SK-N-SH (cell line): ENCODE measurements around the gene GPD2. TPM values are rescaled to one million over a fixed set of nuclear protein-coding genes. Genes with fewer than 3 reads are reported as not detected.

Experiments
- CTCF ChIA-PET: fragments of 300-600, 350-600 bp; formaldehyde crosslinking; extraction: SDS; loops from one replicate; lab custom pipeline; 2021; lab: Yijun Ruan, JAX
- POLR2A ChIA-PET: fragments of 350-600 bp; sonication (Branson Sonifier 250); formaldehyde crosslinking; extraction: SDS; loops from one replicate; lab custom pipeline; 2020; ENCODE audit warnings: antibody characterized with exemption, inconsistent platforms; lab: Yijun Ruan, JAX
- DNase-seq: peaks from one replicate; pipeline ENCODE4 v3.0.0; 2012
- H2AFZ ChIP-seq: fragments of 200-600 bp; sonication (generic); 2 replicates; pipeline ENCODE4 v1.8.1; 2016; ENCODE audit warnings: antibody characterized with exemption, mild to moderate bottlenecking, low read depth
- H3F3A ChIP-seq: fragments of 200-600 bp; sonication (generic); replicated peaks from 2 replicates; pipeline ENCODE3; 2016; ENCODE audit warnings: antibody characterized with exemption, mild to moderate bottlenecking; ENCODE audit not compliant: insufficient read depth
- H3K27ac ChIP-seq, 2 experiments: fragments of 200-500 bp in 1 of 2; fragments of 200-600 bp in 1 of 2; sonication (Bioruptor generic) in 1 of 2; sonication (generic), shearing (Covaris generic) in 1 of 2; 2 replicates each; pipeline versions ENCODE4 v1.5.1 to v1.6.1; 2014 to 2016; ENCODE audit warnings: low read depth in 2 of 2, inconsistent platforms in 1 of 2, low read length in 1 of 2, mild to moderate bottlenecking in 1 of 2, mixed read lengths in 1 of 2
- H3K27me3 ChIP-seq: fragments of 200-600 bp; sonication (generic), shearing (Covaris generic); 2 replicates; pipeline ENCODE4 v1.6.1; 2016; ENCODE audit warnings: mixed run types; ENCODE audit not compliant: insufficient read depth
- H3K36me3 ChIP-seq, 2 experiments: fragments of 200-500 bp in 1 of 2; fragments of 200-600 bp in 1 of 2; sonication (Bioruptor generic) in 1 of 2; sonication (generic) in 1 of 2; replicated peaks in 1 of 2; 2 replicates each; pipeline versions ENCODE3 to v1.5.1; 2014 to 2016; ENCODE audit warnings: low read length in 1 of 2, mild to moderate bottlenecking in 1 of 2; ENCODE audit not compliant: insufficient read depth in 2 of 2, control insufficient read depth in 1 of 2
- H3K4me1 ChIP-seq, 2 experiments: fragments of 200-500 bp in 1 of 2; fragments of 200-600 bp in 1 of 2; sonication (Bioruptor generic) in 1 of 2; sonication (generic), shearing (Covaris generic) in 1 of 2; 2 replicates each; pipeline versions ENCODE4 v1.5.1 to v1.6.1; 2014 to 2016; ENCODE audit warnings: low read depth in 1 of 2, low read length in 1 of 2, mixed run types in 1 of 2; ENCODE audit not compliant: insufficient read depth in 2 of 2, control insufficient read depth in 1 of 2
- H3K4me2 ChIP-seq: fragments of 200-600 bp; sonication (generic), shearing (Covaris generic); 2 replicates; pipeline ENCODE4 v1.6.1; 2017; ENCODE audit warnings: mixed run types
- H3K4me3 ChIP-seq, 2 experiments: fragments of 200-500 bp in 1 of 2; fragments of 200-600 bp in 1 of 2; sonication (Bioruptor generic) in 1 of 2; sonication (generic), shearing (Covaris generic) in 1 of 2; 2 replicates each; pipeline versions ENCODE4 v1.5.1 to v1.8.1; 2014 to 2016; ENCODE audit warnings: low read depth in 2 of 2, inconsistent platforms in 1 of 2, low read length in 1 of 2, mild to moderate bottlenecking in 1 of 2, mixed read lengths in 1 of 2, moderate library complexity in 1 of 2
- H3K79me2 ChIP-seq: fragments of 200-600 bp; sonication (generic); 2 replicates; pipeline ENCODE4 v1.8.1; 2017; ENCODE audit warnings: mild to moderate bottlenecking; ENCODE audit not compliant: insufficient read depth
- H3K9ac ChIP-seq: fragments of 200-600 bp; sonication (generic); 2 replicates; pipeline ENCODE4 v1.6.1; 2017; ENCODE audit warnings: mixed run types
- H3K9me2 ChIP-seq: fragments of 200-600 bp; sonication (generic); 2 replicates; pipeline ENCODE4 v1.6.1; 2017; ENCODE audit warnings: mixed run types
- H3K9me3 ChIP-seq: fragments of 200-600 bp; sonication (generic); 2 replicates; pipeline ENCODE4 v1.6.1; 2017; ENCODE audit warnings: mixed run types, mild to moderate bottlenecking, moderate library complexity
- H4K20me1 ChIP-seq: fragments of 200-600 bp; sonication (generic); 2 replicates; pipeline ENCODE4 v1.6.1; 2017; ENCODE audit warnings: mild to moderate bottlenecking, mixed run types; ENCODE audit not compliant: insufficient read depth
- ELF1 ChIP-seq: IDR thresholded peaks from 2 replicates; pipeline ENCODE4 v1.4.0; 2012
- EP300 ChIP-seq, 2 experiments: IDR thresholded peaks; 2 replicates each; pipeline versions ENCODE4 v1.4.0 to v1.6.1; 2012; ENCODE audit warnings: borderline replicate concordance in 1 of 2, low read depth in 1 of 2, low read length in 1 of 2
- EZH2phosphoT487 ChIP-seq: fragments of 200-600 bp; sonication (generic); IDR thresholded peaks from 2 replicates; pipeline ENCODE4 v1.6.1; 2017; ENCODE audit warnings: low read depth, mixed run types, mild to moderate bottlenecking, antibody characterized with exemption, moderate library complexity, borderline replicate concordance
- GATA2 ChIP-seq: sonication (generic); formaldehyde crosslinking; IDR thresholded peaks from 2 replicates; pipeline ENCODE4 v1.5.0; 2020; ENCODE audit warnings: mild to moderate bottlenecking, missing genetic modification reagents
- JUND ChIP-seq: IDR thresholded peaks from 2 replicates; pipeline ENCODE4 v1.4.0; 2012
- NFIC ChIP-seq: IDR thresholded peaks from 2 replicates; pipeline ENCODE4 v1.4.0; 2012; ENCODE audit warnings: borderline replicate concordance
- NRF1 ChIP-seq: IDR thresholded peaks from 2 replicates; pipeline ENCODE4 v1.6.1; 2012; ENCODE audit warnings: low read depth, mild to moderate bottlenecking, low read length
- POLR2AphosphoS5 ChIP-seq: IDR thresholded peaks from 2 replicates; pipeline ENCODE4 v1.6.1; 2012; ENCODE audit warnings: low read depth, low read length
- RCOR1 ChIP-seq: fragments of 150-350 bp; IDR thresholded peaks from 2 replicates; pipeline ENCODE4 v1.6.1; 2017; ENCODE audit warnings: antibody characterized with exemption, low read length
- RFX5 ChIP-seq: IDR thresholded peaks from 2 replicates; pipeline ENCODE4 v1.6.1; 2012; ENCODE audit warnings: mild to moderate bottlenecking, improper control_type of control experiment, low read length
- RXRA ChIP-seq: IDR thresholded peaks from 2 replicates; pipeline ENCODE4 v1.4.0; 2012; ENCODE audit warnings: low read depth, mild to moderate bottlenecking, borderline replicate concordance
- SIN3A ChIP-seq: IDR thresholded peaks from 2 replicates; pipeline ENCODE4 v1.6.1; 2012; ENCODE audit warnings: low read depth, mild to moderate bottlenecking, low read length, moderate library complexity, borderline replicate concordance
- SMC3 ChIP-seq: IDR thresholded peaks from 2 replicates; pipeline ENCODE4 v1.6.1; 2012; ENCODE audit warnings: low read depth, low read length, improper control_type of control experiment
- TAF1 ChIP-seq: IDR thresholded peaks from 2 replicates; pipeline ENCODE4 v1.6.1; 2012; ENCODE audit warnings: low read depth, mild to moderate bottlenecking, low read length, moderate library complexity, borderline replicate concordance
- TEAD4 ChIP-seq: IDR thresholded peaks from 2 replicates; pipeline ENCODE4 v1.4.0; 2012; ENCODE audit warnings: mild to moderate bottlenecking, borderline replicate concordance; ENCODE audit not compliant: insufficient read depth
- polyA plus RNA-seq, 3 experiments: library from polyadenylated mRNA; depleted of rRNA; stranded (reverse); fragments of >200 nt; gene quantifications; 2 replicates each; pipeline ENCODE4 v1.2.3, GENCODE V29; 2012
- TF ChIP-seq, protein P1 (sequence below): fragments of 200-600 bp; sonication (generic); IDR thresholded peaks from 2 replicates; pipeline ENCODE4 v1.6.1; 2017; ENCODE audit warnings: antibody characterized with exemption, mild to moderate bottlenecking, moderate library complexity
- TF ChIP-seq, protein P2 (sequence below): IDR thresholded peaks from 2 replicates; pipeline ENCODE4; 2012
- TF ChIP-seq, protein P3 (sequence below): IDR thresholded peaks from 2 replicates; pipeline ENCODE4 v1.4.0; 2012; ENCODE audit warnings: low read depth, borderline replicate concordance

Gene GPD2
- polyA plus RNA-seq, 1 of the 3 experiments (the other 2 are of a cell fraction): 4.8 TPM

DNA sequence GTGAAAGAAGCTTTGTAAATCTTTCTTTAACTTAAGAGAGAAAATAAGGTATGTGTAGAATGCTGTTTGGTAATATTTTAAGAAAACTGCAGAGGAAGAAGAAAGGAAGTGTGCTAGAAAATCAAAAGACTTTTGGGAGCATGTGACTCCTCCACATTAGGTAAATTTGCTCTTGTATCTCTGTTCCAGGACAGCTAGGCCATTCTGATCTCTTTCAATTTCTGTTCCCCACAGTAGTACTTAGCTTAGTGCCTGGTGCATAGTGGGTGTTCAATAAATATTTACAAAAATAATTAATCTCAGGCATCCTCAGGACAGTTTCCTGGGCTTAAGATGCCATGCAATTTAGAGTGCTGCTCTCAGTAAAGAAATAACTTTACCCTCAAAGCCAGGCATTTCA, 105.0 kb downstream of the GPD2 start:
- Histone ChIP-seq H3K4me3 (no peak overlapping the region), H2AFZ (no peak overlapping the region), H3K9me2 (no peaks in the 10 kb centered on the region), H3K4me2 (no peak overlapping the region), H3K9ac (no peak overlapping the region), H3K9me3 (no peaks in the 10 kb centered on the region), H3K4me1 (peaks cover 6 to 7% of the 10 kb centered on the region in 2 experiments; a peak in 2 of 4 replicates), H3F3A (peaks cover 5% of the 10 kb centered on the region), H3K27ac (no peak overlapping the region)
- POLR2A ChIA-PET: no interaction called here
- CTCF ChIA-PET: no interaction called here
- DNase-seq: no peak
- TF ChIP-seq RCOR1 (no peak), NFIC (no peak), GATA2 (CRISPR knock-in tag) (no peak), SIN3A (no peak), EZH2phosphoT487 (no peak), TEAD4 (no peak), JUND (no peak), POLR2AphosphoS5 (no peak), ELF1 (no peak), NRF1 (no peak), RXRA (no peak), EP300 (IDR thresholded peaks at IDR 0.05; ENCODE audit: borderline replicate concordance in 1 of 2, low read depth in 1 of 2, low read length in 1 of 2) (no peak), SMC3 (no peak), RFX5 (no peak), TAF1 (no peak)
- TF ChIP-seq, protein P1, sequence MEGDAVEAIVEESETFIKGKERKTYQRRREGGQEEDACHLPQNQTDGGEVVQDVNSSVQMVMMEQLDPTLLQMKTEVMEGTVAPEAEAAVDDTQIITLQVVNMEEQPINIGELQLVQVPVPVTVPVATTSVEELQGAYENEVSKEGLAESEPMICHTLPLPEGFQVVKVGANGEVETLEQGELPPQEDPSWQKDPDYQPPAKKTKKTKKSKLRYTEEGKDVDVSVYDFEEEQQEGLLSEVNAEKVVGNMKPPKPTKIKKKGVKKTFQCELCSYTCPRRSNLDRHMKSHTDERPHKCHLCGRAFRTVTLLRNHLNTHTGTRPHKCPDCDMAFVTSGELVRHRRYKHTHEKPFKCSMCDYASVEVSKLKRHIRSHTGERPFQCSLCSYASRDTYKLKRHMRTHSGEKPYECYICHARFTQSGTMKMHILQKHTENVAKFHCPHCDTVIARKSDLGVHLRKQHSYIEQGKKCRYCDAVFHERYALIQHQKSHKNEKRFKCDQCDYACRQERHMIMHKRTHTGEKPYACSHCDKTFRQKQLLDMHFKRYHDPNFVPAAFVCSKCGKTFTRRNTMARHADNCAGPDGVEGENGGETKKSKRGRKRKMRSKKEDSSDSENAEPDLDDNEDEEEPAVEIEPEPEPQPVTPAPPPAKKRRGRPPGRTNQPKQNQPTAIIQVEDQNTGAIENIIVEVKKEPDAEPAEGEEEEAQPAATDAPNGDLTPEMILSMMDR: no peak
- TF ChIP-seq, protein P2, sequence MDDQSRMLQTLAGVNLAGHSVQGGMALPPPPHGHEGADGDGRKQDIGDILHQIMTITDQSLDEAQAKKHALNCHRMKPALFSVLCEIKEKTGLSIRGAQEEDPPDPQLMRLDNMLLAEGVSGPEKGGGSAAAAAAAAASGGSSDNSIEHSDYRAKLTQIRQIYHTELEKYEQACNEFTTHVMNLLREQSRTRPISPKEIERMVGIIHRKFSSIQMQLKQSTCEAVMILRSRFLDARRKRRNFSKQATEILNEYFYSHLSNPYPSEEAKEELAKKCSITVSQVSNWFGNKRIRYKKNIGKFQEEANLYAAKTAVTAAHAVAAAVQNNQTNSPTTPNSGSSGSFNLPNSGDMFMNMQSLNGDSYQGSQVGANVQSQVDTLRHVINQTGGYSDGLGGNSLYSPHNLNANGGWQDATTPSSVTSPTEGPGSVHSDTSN: no peak
- TF ChIP-seq, protein P3, sequence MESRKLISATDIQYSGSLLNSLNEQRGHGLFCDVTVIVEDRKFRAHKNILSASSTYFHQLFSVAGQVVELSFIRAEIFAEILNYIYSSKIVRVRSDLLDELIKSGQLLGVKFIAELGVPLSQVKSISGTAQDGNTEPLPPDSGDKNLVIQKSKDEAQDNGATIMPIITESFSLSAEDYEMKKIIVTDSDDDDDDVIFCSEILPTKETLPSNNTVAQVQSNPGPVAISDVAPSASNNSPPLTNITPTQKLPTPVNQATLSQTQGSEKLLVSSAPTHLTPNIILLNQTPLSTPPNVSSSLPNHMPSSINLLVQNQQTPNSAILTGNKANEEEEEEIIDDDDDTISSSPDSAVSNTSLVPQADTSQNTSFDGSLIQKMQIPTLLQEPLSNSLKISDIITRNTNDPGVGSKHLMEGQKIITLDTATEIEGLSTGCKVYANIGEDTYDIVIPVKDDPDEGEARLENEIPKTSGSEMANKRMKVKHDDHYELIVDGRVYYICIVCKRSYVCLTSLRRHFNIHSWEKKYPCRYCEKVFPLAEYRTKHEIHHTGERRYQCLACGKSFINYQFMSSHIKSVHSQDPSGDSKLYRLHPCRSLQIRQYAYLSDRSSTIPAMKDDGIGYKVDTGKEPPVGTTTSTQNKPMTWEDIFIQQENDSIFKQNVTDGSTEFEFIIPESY: no peak
- TF ChIP-seq, all 33 proteins: peak for 0
- Histone ChIP-seq H3K27me3 (no peaks in the 10 kb centered on the region), H3K36me3 (no peaks in the 10 kb centered on the region), H3K79me2 (no peaks in the 10 kb centered on the region), H4K20me1 (no peaks in the 10 kb centered on the region)
